HAP-1 (cell line): ENCODE data around the gene COL23A1.

Experiments
- DNase-seq, 2 experiments: peaks; one replicate each; pipeline ENCODE4 v3.0.0-alpha.2; 2016 to 2020; ENCODE audit warnings: low spot score in 2 of 2
- H3K27me3 ChIP-seq: fragments of 250-450 bp; sonication (Bioruptor Pico); 2 replicates; pipeline ENCODE4 v1.5.1; 2020; ENCODE audit warnings: low read depth, mild to moderate bottlenecking, moderate library complexity
- H3K36me3 ChIP-seq: fragments of 250-450 bp; sonication (Bioruptor Pico); replicated peaks from 2 replicates; pipeline ENCODE4 v1.5.1; 2020; ENCODE audit warnings: mild to moderate bottlenecking
- H3K4me1 ChIP-seq: fragments of 250-450 bp; sonication (Bioruptor Pico); 2 replicates; pipeline ENCODE4 v1.5.1; 2020; ENCODE audit warnings: mild to moderate bottlenecking
- H3K4me3 ChIP-seq: fragments of 250-450 bp; sonication (Bioruptor Pico); 2 replicates; pipeline ENCODE4 v1.5.1; 2020; ENCODE audit warnings: mild to moderate bottlenecking, moderate library complexity
- H3K9me3 ChIP-seq: fragments of 250-450 bp; sonication (Bioruptor Pico); 2 replicates; pipeline ENCODE4 v1.5.1; 2020; ENCODE audit warnings: mild to moderate bottlenecking, moderate library complexity
- in situ Hi-C: fragments of 300-500 bp; cut with MboI; formaldehyde crosslinking; loops from 3 replicates; pipeline ENCODE4 v1.14.3; 2020; ENCODE audit warnings: low sequenced_read_pairs, inconsistent platforms, mixed read lengths

Gene COL23A1

GRCh38 chr5:178284996-178285395 lies 305.2 kb downstream of the COL23A1 start:
- Histone ChIP-seq H3K9me3 (peaks cover 7% of the 10 kb centered on the region), H3K27me3 (no peaks in the 10 kb centered on the region; the same call in 1 of the 2 replicates), H3K36me3 (no peaks in the 10 kb centered on the region), H3K4me3 (no peak overlapping the region), H3K4me1 (no peaks in the 10 kb centered on the region)
- in situ Hi-C loops, result loop anchor here (5.0 kb wide), 1 partner anchor 307 kb away; the partner anchor contains the start of gene COL23A1
- DNase-seq, result no peak

- no peaks in the 10 kb centered on the region for H3K36me3 ChIP-seq
- peak in 1 of 2 experiments; percentile 18 for DNase-seq
- H3K4me1 ChIP-seq, result no peaks in the 10 kb centered on the region
- peaks cover 7% of the 10 kb centered on the region for H3K9me3 ChIP-seq
- H3K4me3 ChIP-seq, result no peak overlapping the region
- H3K27me3 ChIP-seq, result no peaks in the 10 kb centered on the region
- in situ Hi-C loops, result loop anchor here (5.0 kb wide), 1 partner anchor 308 kb away; the partner anchor contains the start of gene COL23A1
These were observed 306.0 kb downstream of the COL23A1 start for GRCh38 chr5:178284093-178284675.

DNA sequence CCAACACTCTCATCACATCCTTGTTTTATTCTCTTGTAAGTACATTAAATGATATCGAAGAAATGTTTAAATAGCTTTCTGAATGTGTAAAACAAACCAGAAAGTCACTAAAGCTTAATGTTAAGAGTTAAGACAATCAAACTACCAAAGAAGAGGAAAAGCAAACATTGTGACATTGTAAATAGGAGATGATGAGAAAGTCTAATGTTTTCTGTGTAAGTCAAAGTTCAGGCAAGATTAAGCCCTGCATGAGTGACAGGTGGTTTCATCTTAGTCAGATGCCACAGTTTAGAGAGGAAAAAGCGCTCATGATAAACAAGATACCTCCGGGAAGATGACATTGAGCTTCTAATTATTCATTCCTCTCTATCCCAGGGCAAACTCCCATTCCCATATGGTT lies 306.7 kb downstream of the COL23A1 start:
- Histone ChIP-seq H3K9me3 (peaks cover 7% of the 10 kb centered on the region), H3K27me3 (no peaks in the 10 kb centered on the region), H3K4me1 (no peaks in the 10 kb centered on the region), H3K4me3 (no peak overlapping the region), H3K36me3 (no peaks in the 10 kb centered on the region)
- in situ Hi-C loops, result loop anchor here (5.0 kb wide), 1 partner anchor 309 kb away; the partner anchor contains the start of gene COL23A1
- DNase-seq, result no peak

DNA sequence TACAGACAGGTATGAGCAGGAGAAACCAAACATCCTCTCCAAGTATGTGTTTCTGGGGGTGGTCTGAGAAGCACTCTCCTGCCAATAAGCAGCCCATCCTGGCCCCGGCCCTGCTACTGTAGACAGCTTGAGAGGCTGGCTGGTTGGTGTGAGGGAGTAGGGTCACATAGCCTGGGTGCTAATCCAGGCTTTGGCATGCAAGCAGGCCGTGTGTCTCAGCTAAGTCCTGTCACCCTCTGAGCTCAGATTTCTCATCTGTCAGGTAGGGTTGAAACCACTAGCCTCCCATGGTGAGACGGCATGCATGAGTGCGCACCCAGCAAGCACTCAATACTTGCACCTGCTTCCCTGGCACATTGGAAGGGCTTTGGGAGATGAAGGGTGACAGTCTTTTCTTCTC lies 307.8 kb downstream of the COL23A1 start:
- no peaks in the 10 kb centered on the region for H3K4me1 ChIP-seq
- no peak for DNase-seq
- H3K27me3 ChIP-seq, result no peaks in the 10 kb centered on the region
- H3K9me3 ChIP-seq, result peaks cover 7% of the 10 kb centered on the region
- H3K4me3 ChIP-seq, result no peak overlapping the region
- H3K36me3 ChIP-seq, result no peaks in the 10 kb centered on the region
- in situ Hi-C loops, result loop anchor here (5.0 kb wide), 1 partner anchor 310 kb away; the partner anchor contains the start of gene COL23A1

- Histone ChIP-seq H3K27me3 (no peaks in the 10 kb centered on the region), H3K9me3 (peaks cover 7% of the 10 kb centered on the region), H3K4me3 (no peak overlapping the region), H3K36me3 (no peaks in the 10 kb centered on the region), H3K4me1 (no peaks in the 10 kb centered on the region)
- in situ Hi-C loops, result loop anchor here (5.0 kb wide), 1 partner anchor 311 kb away; the partner anchor contains the start of gene COL23A1
- DNase-seq, result no peak
These were observed 308.9 kb downstream of the COL23A1 start for GRCh38 chr5:178281331-178281730.

- Histone ChIP-seq H3K9me3 (peaks cover 7% of the 10 kb centered on the region), H3K4me1 (no peaks in the 10 kb centered on the region), H3K4me3 (no peak overlapping the region), H3K36me3 (no peaks in the 10 kb centered on the region), H3K27me3 (no peaks in the 10 kb centered on the region)
- in situ Hi-C loops, result loop anchor here (5.0 kb wide), 1 partner anchor 312 kb away; the partner anchor contains the start of gene COL23A1
- DNase-seq, result no peak
These were observed 309.6 kb downstream of the COL23A1 start for GRCh38 chr5:178280631-178281030.

GRCh38 chr5:178279723-178280438 lies 310.3 kb downstream of the COL23A1 start:
- Histone ChIP-seq H3K27me3 (no peaks in the 10 kb centered on the region), H3K36me3 (no peaks in the 10 kb centered on the region), H3K9me3 (peaks cover 7% of the 10 kb centered on the region), H3K4me1 (no peaks in the 10 kb centered on the region), H3K4me3 (no peak overlapping the region)
- peak; percentile 57 to 91 for DNase-seq
- in situ Hi-C loops, result loop anchor here (5.0 kb wide), 1 partner anchor 312 kb away; the partner anchor contains the start of gene COL23A1

GRCh38 chr5:178279026-178279722 lies 311.0 kb downstream of the COL23A1 start:
- in situ Hi-C loops, result no loop called here

GRCh38 chr5:178278358-178279023 lies 311.7 kb downstream of the COL23A1 start:
- no peak for DNase-seq
- Histone ChIP-seq H3K4me1 (no peaks in the 10 kb centered on the region), H3K4me3 (no peak overlapping the region), H3K36me3 (no peaks in the 10 kb centered on the region), H3K27me3 (no peaks in the 10 kb centered on the region), H3K9me3 (no peaks in the 10 kb centered on the region)
- in situ Hi-C loops, result no loop called here

More at GRCh38 chr5:178279026-178279722, 311.0 kb downstream of the COL23A1 start:
- Histone ChIP-seq H3K36me3 (no peaks in the 10 kb centered on the region), H3K4me1 (no peaks in the 10 kb centered on the region), H3K27me3 (no peaks in the 10 kb centered on the region), H3K4me3 (no peak overlapping the region), H3K9me3 (peaks cover 5% of the 10 kb centered on the region)
- no peak for DNase-seq

DNA sequence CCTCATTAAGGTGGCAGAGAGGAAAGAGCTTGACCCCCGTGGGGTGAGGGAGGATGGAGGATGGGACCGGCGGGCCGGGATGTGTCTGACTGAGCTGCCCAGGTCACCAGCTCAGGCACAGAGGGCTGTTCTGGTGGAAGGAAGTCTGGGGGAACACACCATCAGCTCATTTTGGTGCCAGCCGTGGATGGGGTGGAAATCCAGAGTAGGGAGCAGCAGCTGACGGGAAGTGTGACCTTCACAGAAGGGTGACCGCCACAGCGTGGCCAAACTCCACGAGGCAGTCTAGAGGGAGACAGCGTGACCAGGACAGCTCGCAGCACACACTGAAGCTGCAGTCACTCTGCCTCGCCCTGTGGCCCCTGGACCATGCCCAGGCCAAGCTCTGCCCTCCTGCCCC lies 312.3 kb downstream of the COL23A1 start:
- H3K4me1 ChIP-seq, result no peaks in the 10 kb centered on the region
- no peaks in the 10 kb centered on the region for H3K36me3 ChIP-seq
- DNase-seq, result no peak
- in situ Hi-C loops, result no loop called here
- H3K27me3 ChIP-seq, result no peaks in the 10 kb centered on the region
- no peak overlapping the region for H3K4me3 ChIP-seq
- no peaks in the 10 kb centered on the region for H3K9me3 ChIP-seq

- Histone ChIP-seq H3K4me1 (no peaks in the 10 kb centered on the region), H3K4me3 (no peak overlapping the region), H3K9me3 (no peaks in the 10 kb centered on the region), H3K27me3 (no peaks in the 10 kb centered on the region), H3K36me3 (no peaks in the 10 kb centered on the region)
- no peak for DNase-seq
- in situ Hi-C loops, result no loop called here
These were observed 312.8 kb downstream of the COL23A1 start for GRCh38 chr5:178277346-178277745.

DNA sequence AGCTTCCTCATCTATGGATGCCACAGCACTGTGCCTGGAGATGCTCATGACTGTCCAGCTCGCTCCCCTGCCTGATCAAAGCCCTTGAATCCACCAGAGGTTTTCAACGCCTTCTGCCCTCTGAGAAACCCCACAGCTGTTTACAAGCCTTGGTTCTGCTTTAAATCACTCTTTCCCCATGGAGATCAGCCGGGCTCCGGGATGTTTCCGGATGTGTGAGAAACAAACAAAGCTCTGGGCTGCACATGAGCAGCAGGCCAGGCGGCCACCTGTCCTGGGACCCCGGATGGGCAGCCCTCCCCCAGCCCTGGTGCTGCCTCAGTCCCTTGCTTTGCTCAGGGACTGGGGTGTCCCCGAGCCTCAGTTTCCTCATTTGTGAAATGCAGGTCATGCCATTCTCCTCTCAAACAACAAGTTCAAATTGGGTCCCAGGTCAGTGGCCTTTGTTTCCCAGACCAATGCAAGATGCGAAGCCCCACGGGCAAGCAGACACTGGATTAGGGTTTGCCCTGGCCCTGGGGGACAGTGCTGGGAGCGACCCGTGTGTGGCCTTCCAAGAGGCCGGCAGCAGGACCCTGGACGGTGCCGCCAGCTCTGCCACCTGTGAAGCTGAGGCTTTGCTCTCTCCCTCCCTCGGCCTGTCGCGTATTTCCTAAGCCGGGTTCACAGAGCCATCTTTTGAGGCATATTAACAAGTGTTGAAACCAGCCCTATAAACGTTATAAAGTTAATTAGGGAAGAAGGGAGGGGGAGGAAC lies 315.2 kb downstream of the COL23A1 start:
- Histone ChIP-seq H3K27me3 (no peaks in the 10 kb centered on the region), H3K9me3 (no peaks in the 10 kb centered on the region), H3K4me3 (no peak overlapping the region), H3K36me3 (no peaks in the 10 kb centered on the region), H3K4me1 (no peaks in the 10 kb centered on the region)
- in situ Hi-C loops, result no loop called here
- DNase-seq, result no peak
